ENCODE data around the gene ARTN. TPM values are rescaled to one million over a fixed set of nuclear protein-coding genes. Genes with fewer than 3 reads are reported as not detected.

Gene ARTN
- total and polyA plus RNA-seq, 5 donors = 0.34 to 1.3 (median 0.50) TPM

GRCh38 chr1:43974443-43975248 lies 41.0 kb downstream of the ARTN start, which contains the start of gene ATP6V0B:
ATP6V0B (plus strand) TSS chr1:43974960; CDS start chr1:43975041, 81 bp downstream.
- ATAC-seq = peak; percentile 87 to 90
- Histone ChIP-seq H3K27ac (ENCODE audit: low read length) (peak within 1 kb of the TSS; percentile 77), H3K27me3 (ENCODE audit: control insufficient read depth, insufficient read depth) (no peaks in the 10 kb centered on the region), H3K4me3 (ENCODE audit: low read length) (peak within 1 kb of the TSS; percentile 64), H3K9me3 (ENCODE audit: control insufficient read depth, low read length) (no peaks in the 10 kb centered on the region), H3K4me1 (ENCODE audit: control insufficient read depth, insufficient read depth, low read length) (peaks cover 5% of the 10 kb centered on the region)
- DNase-seq = peak; percentile 97 to 99 (median 99)
- intact Hi-C loops (cut with DNase I) = no loop called here
- under 1% methylated on average over 93 of the region's 93 CpGs for WGBS

- peaks cover 4% of the 10 kb centered on the region for H3K4me1 ChIP-seq (ENCODE audit: control insufficient read depth, insufficient read depth, low read length)
- intact Hi-C loops (cut with DNase I) = no loop called here
Measured at GRCh38 chr1:43975249-43975961, 41.8 kb downstream of the ARTN start.

GRCh38 chr1:43976045-43976444 lies 42.4 kb downstream of the ARTN start:
- DNase-seq (no peak), ATAC-seq (no peak)
- intact Hi-C loops (cut with DNase I) = no loop called here
- Histone ChIP-seq H3K4me3 (ENCODE audit: low read length) (peak overlapping the region; percentile 64), H3K27me3 (ENCODE audit: control insufficient read depth, insufficient read depth) (no peaks in the 10 kb centered on the region), H3K9me3 (ENCODE audit: control insufficient read depth, low read length) (no peaks in the 10 kb centered on the region), H3K27ac (ENCODE audit: low read length) (no peak overlapping the region), H3K4me1 (ENCODE audit: control insufficient read depth, insufficient read depth, low read length) (peaks cover 2% of the 10 kb centered on the region)
- 83% methylated on average over 4 of the region's 4 CpGs for WGBS

More at GRCh38 chr1:43975249-43975961, 41.8 kb downstream of the ARTN start:
- Histone ChIP-seq H3K27ac (ENCODE audit: low read length) (peak overlapping the region; percentile 77), H3K4me3 (ENCODE audit: low read length) (peak overlapping the region; percentile 64), H3K27me3 (ENCODE audit: control insufficient read depth, insufficient read depth) (no peaks in the 10 kb centered on the region), H3K9me3 (ENCODE audit: control insufficient read depth, low read length) (no peaks in the 10 kb centered on the region)
- peak; percentile 68 to 87 (median 85) for DNase-seq
- peak; percentile 5 to 10 for ATAC-seq
- WGBS = 2% methylated on average over 34 of the region's 34 CpGs

- intact Hi-C loops (cut with DNase I) = no loop called here
- H3K27ac ChIP-seq (ENCODE audit: low read length) = no peak overlapping the region
- H3K27me3 ChIP-seq (ENCODE audit: control insufficient read depth, insufficient read depth) = no peaks in the 10 kb centered on the region
- H3K9me3 ChIP-seq (ENCODE audit: control insufficient read depth, low read length) = no peaks in the 10 kb centered on the region
- no peak overlapping the region for H3K4me3 ChIP-seq (ENCODE audit: low read length)
- ATAC-seq (no peak), DNase-seq (no peak)
- H3K4me1 ChIP-seq (ENCODE audit: control insufficient read depth, insufficient read depth, low read length) = peaks cover 2% of the 10 kb centered on the region
- WGBS = 94% methylated on average over 8 of the region's 8 CpGs
Measured at GRCh38 chr1:43976890-43977289, 43.3 kb downstream of the ARTN start.

- Histone ChIP-seq H3K9me3 (ENCODE audit: control insufficient read depth, low read length) (no peaks in the 10 kb centered on the region), H3K27ac (ENCODE audit: low read length) (no peak overlapping the region), H3K4me1 (ENCODE audit: control insufficient read depth, insufficient read depth, low read length) (peaks cover 2% of the 10 kb centered on the region), H3K27me3 (ENCODE audit: control insufficient read depth, insufficient read depth) (no peaks in the 10 kb centered on the region), H3K4me3 (ENCODE audit: low read length) (no peak overlapping the region)
- ATAC-seq (no peak), DNase-seq (no peak)
- WGBS = 88% methylated on average over 9 of the region's 9 CpGs
- intact Hi-C loops (cut with DNase I) = no loop called here
Measured at GRCh38 chr1:43977376-43978263, 44.0 kb downstream of the ARTN start.

GRCh38 chr1:43978264-43978550 lies 44.6 kb downstream of the ARTN start:
- H3K4me1 ChIP-seq (ENCODE audit: control insufficient read depth, insufficient read depth, low read length) = peaks cover 2% of the 10 kb centered on the region
- WGBS = 69% methylated on average over 5 of the region's 5 CpGs

GRCh38 chr1:43978551-43979260 lies 45.1 kb downstream of the ARTN start, which contains the start of gene B4GALT2:
B4GALT2 (plus strand) TSS chr1:43979210; CDS start chr1:43981161, 1,951 bp downstream.
- ATAC-seq (no peak), DNase-seq (peak; percentile 57 to 84 (median 84))
- H3K27me3 ChIP-seq (ENCODE audit: control insufficient read depth, insufficient read depth) = no peaks in the 10 kb centered on the region
- peak within 1 kb of the TSS; percentile 82 for H3K4me3 ChIP-seq (ENCODE audit: low read length)
- 5% methylated on average over 51 of the region's 54 CpGs for WGBS
- no peaks in the 10 kb centered on the region for H3K9me3 ChIP-seq (ENCODE audit: control insufficient read depth, low read length)
- H3K4me1 ChIP-seq (ENCODE audit: control insufficient read depth, insufficient read depth, low read length) = peaks cover 2% of the 10 kb centered on the region
- no peak within 1 kb of the TSS for H3K27ac ChIP-seq (ENCODE audit: low read length)
- intact Hi-C loops (cut with DNase I) = no loop called here

More at GRCh38 chr1:43978264-43978550, 44.6 kb downstream of the ARTN start:
- no peak overlapping the region for H3K4me3 ChIP-seq (ENCODE audit: low read length)
- H3K27ac ChIP-seq (ENCODE audit: low read length) = no peak overlapping the region
- peak in 1 of 3 donors; percentile 21 for DNase-seq
- H3K27me3 ChIP-seq (ENCODE audit: control insufficient read depth, insufficient read depth) = no peaks in the 10 kb centered on the region
- no peaks in the 10 kb centered on the region for H3K9me3 ChIP-seq (ENCODE audit: control insufficient read depth, low read length)
- intact Hi-C loops (cut with DNase I) = no loop called here
- no peak for ATAC-seq

- no peaks in the 10 kb centered on the region for H3K9me3 ChIP-seq (ENCODE audit: control insufficient read depth, low read length)
- peaks cover 2% of the 10 kb centered on the region for H3K4me1 ChIP-seq (ENCODE audit: control insufficient read depth, insufficient read depth, low read length)
- ATAC-seq = no peak
- H3K27me3 ChIP-seq (ENCODE audit: control insufficient read depth, insufficient read depth) = no peaks in the 10 kb centered on the region
- no peak overlapping the region for H3K27ac ChIP-seq (ENCODE audit: low read length)
- H3K4me3 ChIP-seq (ENCODE audit: low read length) = peak overlapping the region; percentile 82
- no peak for DNase-seq
- WGBS = under 1% methylated on average over 45 of the region's 45 CpGs
- intact Hi-C loops (cut with DNase I) = no loop called here
Measured at GRCh38 chr1:43979261-43979527, 45.6 kb downstream of the ARTN start.

GRCh38 chr1:43979528-43980254 lies 46.1 kb downstream of the ARTN start:
- ATAC-seq (peak; percentile 40 to 54), DNase-seq (peak; percentile 77 to 83 (median 83))
- 2% methylated on average over 45 of the region's 45 CpGs for WGBS
- Histone ChIP-seq H3K4me1 (ENCODE audit: control insufficient read depth, insufficient read depth, low read length) (peaks cover 2% of the 10 kb centered on the region), H3K9me3 (ENCODE audit: control insufficient read depth, low read length) (no peaks in the 10 kb centered on the region), H3K4me3 (ENCODE audit: low read length) (peak overlapping the region; percentile 82), H3K27me3 (ENCODE audit: control insufficient read depth, insufficient read depth) (no peaks in the 10 kb centered on the region), H3K27ac (ENCODE audit: low read length) (no peak overlapping the region)
- intact Hi-C loops (cut with DNase I) = no loop called here
